Ishikawa (cell line): ENCODE measurements around the gene TSPAN11.

Experiments
- EGR1 ChIP-seq: IDR thresholded peaks from 2 replicates; pipeline ENCODE4 v1.6.1; 2012
- EP300 ChIP-seq: IDR thresholded peaks from 2 replicates; pipeline ENCODE4 v1.6.1; 2012; ENCODE audit warnings: borderline replicate concordance
- FOXM1 ChIP-seq: IDR thresholded peaks from 2 replicates; pipeline ENCODE4 v1.6.1; 2012; ENCODE audit warnings: low read depth, borderline replicate concordance
- YY1 ChIP-seq: IDR thresholded peaks from 2 replicates; pipeline ENCODE4 v1.6.1; 2012; ENCODE audit warnings: low read depth
- TF ChIP-seq, protein P1 (sequence below): IDR thresholded peaks from 2 replicates; pipeline ENCODE4 v1.6.1; 2012

DNA sequence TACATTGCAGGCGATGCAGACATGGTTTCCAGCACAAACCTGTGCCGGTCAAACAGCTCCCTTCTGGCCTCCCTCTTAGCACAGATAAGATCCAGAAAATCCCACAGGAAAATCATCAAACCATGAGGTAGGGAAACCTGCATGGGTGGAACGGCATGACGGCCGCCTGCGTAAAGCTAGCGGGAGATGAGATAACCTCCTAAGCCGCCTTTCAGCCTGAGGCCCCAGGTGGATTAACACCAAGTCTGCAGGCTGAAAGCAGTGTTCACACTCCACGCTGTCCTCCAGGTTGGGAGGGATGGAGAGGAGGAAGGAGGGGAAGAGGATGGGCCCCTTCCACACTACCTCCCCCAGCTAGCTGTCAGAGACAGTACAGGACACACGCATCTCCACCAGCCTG is 63.8 kb downstream of the TSPAN11 start:
- TF ChIP-seq, protein P1, sequence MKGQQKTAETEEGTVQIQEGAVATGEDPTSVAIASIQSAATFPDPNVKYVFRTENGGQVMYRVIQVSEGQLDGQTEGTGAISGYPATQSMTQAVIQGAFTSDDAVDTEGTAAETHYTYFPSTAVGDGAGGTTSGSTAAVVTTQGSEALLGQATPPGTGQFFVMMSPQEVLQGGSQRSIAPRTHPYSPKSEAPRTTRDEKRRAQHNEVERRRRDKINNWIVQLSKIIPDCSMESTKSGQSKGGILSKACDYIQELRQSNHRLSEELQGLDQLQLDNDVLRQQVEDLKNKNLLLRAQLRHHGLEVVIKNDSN = no peak
- TF ChIP-seq EP300 = no peak
- no peak for TF ChIP-seq YY1
- TF ChIP-seq FOXM1 = no peak
- TF ChIP-seq EGR1 = no peak
